ENCODE data around the gene RNF152. TPM values are rescaled to one million over a fixed set of nuclear protein-coding genes. Genes with fewer than 3 reads are reported as not detected.

RNF152 gene
- total and polyA plus RNA-seq, 2 donors (not counting 3 experiments of a cell fraction or from before 2014, with no cell fraction given): 20.8 to 27.5 TPM

- Histone ChIP-seq H3K9ac (replicated peaks; ENCODE audit: extremely low read depth, insufficient read depth, low read length) (no peak overlapping the region), H4K20me1 (replicated peaks; ENCODE audit: control insufficient read depth, extremely low read depth, insufficient read depth, low read length) (no peaks in the 10 kb centered on the region), H3K36me3 (ENCODE audit: control insufficient read depth in 2 of 2, extremely low read depth in 1 of 2, insufficient read depth in 2 of 2, low read length in 2 of 2) (no peaks in the 10 kb centered on the region), H3K27me3 (ENCODE audit: control insufficient read depth in 2 of 2, insufficient read depth in 2 of 2, low read length in 2 of 2) (no peaks in the 10 kb centered on the region), H2AFZ (ENCODE audit: low read depth, low read length) (no peak overlapping the region), H3K9me3 (replicated peaks; ENCODE audit: control insufficient read depth, insufficient read depth, low read length) (no peaks in the 10 kb centered on the region), H3K4me3 (replicated peaks in 1 of 3; ENCODE audit: insufficient read depth in 1 of 3, low read depth in 1 of 3, low read length in 3 of 3) (no peak overlapping the region), H3K4me1 (ENCODE audit: control insufficient read depth, extremely low read depth, insufficient read depth, low read length) (no peaks in the 10 kb centered on the region), H3K4me2 (ENCODE audit: insufficient read depth, low read length) (no peak overlapping the region), H3K27ac (ENCODE audit: insufficient read depth, low read depth, low read length) (no peak overlapping the region), H3K9me1 (replicated peaks; ENCODE audit: control insufficient read depth, extremely low read depth, insufficient read depth, low read length) (no peaks in the 10 kb centered on the region), H3K79me2 (ENCODE audit: control insufficient read depth, insufficient read depth, low read length) (no peaks in the 10 kb centered on the region)
- no TSS peak for BruUV-seq (replicated peaks)
- DNase-seq (ENCODE audit: low read depth, low spot score) (no peak), FAIRE-seq (no peak)
- intact Hi-C loops (cut with micrococcal nuclease): no loop called here
- ChIA-PET CTCF (no interaction called here), POLR2A (no interaction called here)
- no peak for TF ChIP-seq CTCF (IDR thresholded peaks at IDR 0.05; ENCODE audit: extremely low read depth in 1 of 2, insufficient read depth in 1 of 2, low read depth in 1 of 2, low read length in 2 of 2)
- no peak for TF ChIP-seq MYC (IDR thresholded peaks at IDR 0.05; ENCODE audit: low read depth, low read length)
- TF ChIP-seq MAX (IDR thresholded peaks at IDR 0.05; ENCODE audit: insufficient read depth, insufficient read length): no peak
- no peak for TF ChIP-seq GATA2 (IDR thresholded peaks at IDR 0.05; ENCODE audit: insufficient read depth, insufficient read length, low read depth, low read length)
- dilution Hi-C loops (cut with MboI; ENCODE audit: extremely low pct_ligation_motif_present, low sequenced_read_pairs): no loop called here
These were observed 46.4 kb upstream of the RNF152 start for GRCh38 chr18:61939046-61939674.

- TF ChIP-seq FOS (IDR thresholded peaks at IDR 0.05; ENCODE audit: borderline replicate concordance, insufficient read depth, low read length): no peak
- TF ChIP-seq GATA2 (IDR thresholded peaks at IDR 0.05; ENCODE audit: insufficient read depth, insufficient read length, low read depth, low read length): no peak
- no peak for TF ChIP-seq MYC (IDR thresholded peaks at IDR 0.05; ENCODE audit: low read depth, low read length)
- TF ChIP-seq MAX (IDR thresholded peaks at IDR 0.05; ENCODE audit: insufficient read depth, insufficient read length): no peak
- no peak for TF ChIP-seq JUN (IDR thresholded peaks at IDR 0.05; ENCODE audit: borderline replicate concordance, insufficient read depth, insufficient read length, low read depth)
- no peak for TF ChIP-seq POLR2A (IDR thresholded peaks at IDR 0.05; ENCODE audit: low read depth, low read length)
- TF ChIP-seq POLR2AphosphoS5 (IDR thresholded peaks at IDR 0.05; ENCODE audit: insufficient read depth, low read depth, low read length): no peak
- no peak for TF ChIP-seq EZH2 (IDR thresholded peaks at IDR 0.05; ENCODE audit: borderline replicate concordance, low read depth, low read length, severe bottlenecking)
- no peak for TF ChIP-seq CTCF (IDR thresholded peaks at IDR 0.05; ENCODE audit: extremely low read depth in 1 of 2, insufficient read depth in 1 of 2, low read depth in 1 of 2, low read length in 2 of 2)
- no TSS peak for BruUV-seq (replicated peaks)
- no peaks in the 10 kb centered on the region for H4K20me1 ChIP-seq (replicated peaks; ENCODE audit: control insufficient read depth, extremely low read depth, insufficient read depth, low read length)
- H3K27me3 ChIP-seq (ENCODE audit: control insufficient read depth in 2 of 2, insufficient read depth in 2 of 2, low read length in 2 of 2): no peaks in the 10 kb centered on the region
- no peaks in the 10 kb centered on the region for H3K36me3 ChIP-seq (ENCODE audit: control insufficient read depth in 2 of 2, extremely low read depth in 1 of 2, insufficient read depth in 2 of 2, low read length in 2 of 2)
- intact Hi-C loops (cut with micrococcal nuclease) (no loop called here), dilution Hi-C loops (cut with MboI; ENCODE audit: extremely low pct_ligation_motif_present, low sequenced_read_pairs) (no loop called here)
- no peak for FAIRE-seq
- no peak overlapping the region for H3K27ac ChIP-seq (ENCODE audit: insufficient read depth, low read depth, low read length)
- H3K9me3 ChIP-seq (replicated peaks; ENCODE audit: control insufficient read depth, insufficient read depth, low read length): no peaks in the 10 kb centered on the region
- H3K4me3 ChIP-seq (replicated peaks in 1 of 3; ENCODE audit: insufficient read depth in 1 of 3, low read depth in 1 of 3, low read length in 3 of 3): no peak overlapping the region
- no peaks in the 10 kb centered on the region for H3K4me1 ChIP-seq (ENCODE audit: control insufficient read depth, extremely low read depth, insufficient read depth, low read length)
- no peak overlapping the region for H3K9ac ChIP-seq (replicated peaks; ENCODE audit: extremely low read depth, insufficient read depth, low read length)
- no peak overlapping the region for H2AFZ ChIP-seq (ENCODE audit: low read depth, low read length)
- H3K9me1 ChIP-seq (replicated peaks; ENCODE audit: control insufficient read depth, extremely low read depth, insufficient read depth, low read length): no peaks in the 10 kb centered on the region
- H3K79me2 ChIP-seq (ENCODE audit: control insufficient read depth, insufficient read depth, low read length): no peaks in the 10 kb centered on the region
- CTCF ChIA-PET: no interaction called here
- DNase-seq (ENCODE audit: low read depth, low spot score): no peak
- H3K4me2 ChIP-seq (ENCODE audit: insufficient read depth, low read length): no peak overlapping the region
- POLR2A ChIA-PET: no interaction called here
These were observed 42.6 kb upstream of the RNF152 start for GRCh38 chr18:61935362-61935761.
